Activated CD8-positive, alpha-beta memory T cell treated with anti-CD3 and anti-CD28 coated beads for 36 hours (primary cell): Measurements from ENCODE around the gene HGD. TPM values are rescaled to one million over a fixed set of nuclear protein-coding genes. Genes with fewer than 3 reads are reported as not detected.
"Not testable (repeated sequence)": the region's sequence is repeated elsewhere in the genome, so short reads cannot be mapped to it uniquely, and the experiment has no call there.

Experiments
- CTCF ChIA-PET: fragments of 350-600 bp; sonication (Branson Sonifier 250); formaldehyde crosslinking; loops from one replicate; lab custom pipeline; 2021; ENCODE audit warnings: antibody characterized with exemption; lab: Charles Lee
- POLR2A ChIA-PET: fragments of 350-600 bp; sonication (Branson Sonifier 250); formaldehyde crosslinking; loops from one replicate; lab custom pipeline; 2021; ENCODE audit warnings: antibody characterized with exemption; lab: Charles Lee
- total RNA-seq, 2 experiments: library from RNA; stranded (reverse); gene quantifications; one replicate each; pipeline ENCODE4 v1.2.3, GENCODE V29; 2021

HGD gene
- total RNA-seq, 2 experiments from 2014 or later, result 0.23 to 0.25 TPM

GRCh38 chr3:120642368-120642948, 39.6 kb downstream of the HGD start:
- ChIA-PET POLR2A (interaction anchor here (1.2 kb wide), 1 partner anchor 100 kb away, joined by 3 read pairs; the partner anchor contains the start of genes GTF2E1 and RABL3), CTCF (no interaction called here)

GRCh38 chr3:120641696-120642246, 40.3 kb downstream of the HGD start:
- ChIA-PET POLR2A (interaction anchor here (1.2 kb wide), 1 partner anchor 101 kb away, joined by 3 read pairs; the partner anchor contains the start of genes GTF2E1 and RABL3), CTCF (no interaction called here)

GRCh38 chr3:120640231-120640630, 41.8 kb downstream of the HGD start:
- ChIA-PET CTCF (no interaction called here), POLR2A (no interaction called here)

GRCh38 chr3:120638820-120639219, 43.2 kb downstream of the HGD start:
- CTCF ChIA-PET, result not testable (repeated sequence)

GRCh38 chr3:120637851-120638559, 44.0 kb downstream of the HGD start:
- ChIA-PET CTCF (no interaction called here), POLR2A (no interaction called here)

More at GRCh38 chr3:120638820-120639219, 43.2 kb downstream of the HGD start:
- POLR2A ChIA-PET, result not testable (repeated sequence)

GRCh38 chr3:120636795-120637401, 45.1 kb downstream of the HGD start:
- POLR2A ChIA-PET, result no interaction called here
- CTCF ChIA-PET, result no interaction called here

GRCh38 chr3:120634539-120634938, 47.5 kb downstream of the HGD start:
- ChIA-PET CTCF (interaction anchor here (0.6 kb wide), 1 partner anchor 12 kb away, joined by 3 read pairs; no protein-coding TSS in a partner anchor), POLR2A (no interaction called here)

GRCh38 chr3:120625159-120625586, 56.9 kb downstream of the HGD start:
- ChIA-PET CTCF (no interaction called here), POLR2A (no interaction called here)

- CTCF ChIA-PET, result no interaction called here
Observed at GRCh38 chr3:120623727-120624093, 58.3 kb downstream of the HGD start.

GRCh38 chr3:120622870-120623726, 58.9 kb downstream of the HGD start:
- ChIA-PET POLR2A (no interaction called here), CTCF (no interaction called here)

More at GRCh38 chr3:120623727-120624093, 58.3 kb downstream of the HGD start:
- POLR2A ChIA-PET, result no interaction called here

GRCh38 chr3:120622457-120622856, 59.6 kb downstream of the HGD start:
- CTCF ChIA-PET, result no interaction called here

GRCh38 chr3:120616745-120617144, 65.3 kb downstream of the HGD start:
- POLR2A ChIA-PET, CTCF ChIA-PET: not testable (repeated sequence)

More at GRCh38 chr3:120622457-120622856, 59.6 kb downstream of the HGD start:
- POLR2A ChIA-PET, result no interaction called here

GRCh38 chr3:120615847-120616609, 66.0 kb downstream of the HGD start:
- POLR2A ChIA-PET, result no interaction called here
- CTCF ChIA-PET, result no interaction called here

- POLR2A ChIA-PET, result no interaction called here
Observed at GRCh38 chr3:120614765-120615164, 67.3 kb downstream of the HGD start.

GRCh38 chr3:120608506-120608905, 73.5 kb downstream of the HGD start:
- POLR2A ChIA-PET, result no interaction called here

More at GRCh38 chr3:120614765-120615164, 67.3 kb downstream of the HGD start:
- CTCF ChIA-PET, result no interaction called here

GRCh38 chr3:120604784-120605183, 77.3 kb downstream of the HGD start:
- ChIA-PET CTCF (interaction anchor here (1.1 kb wide), 1 partner anchor 46 kb away, joined by 4 read pairs; no protein-coding TSS in a partner anchor), POLR2A (interaction anchor here (0.6 kb wide), 1 partner anchor 9 kb away, joined by 3 read pairs; the partner anchor contains the start of gene NDUFB4)

More at GRCh38 chr3:120608506-120608905, 73.5 kb downstream of the HGD start:
- CTCF ChIA-PET, result no interaction called here

GRCh38 chr3:120604382-120604781, 77.7 kb downstream of the HGD start:
- POLR2A ChIA-PET, result interaction anchor here (0.6 kb wide), 1 partner anchor 9 kb away, joined by 3 read pairs; the partner anchor contains the start of gene NDUFB4
- CTCF ChIA-PET, result interaction anchor here (1.1 kb wide), 1 partner anchor 45 kb away, joined by 4 read pairs; no protein-coding TSS in a partner anchor

GRCh38 chr3:120602682-120603081, 79.4 kb downstream of the HGD start:
- ChIA-PET POLR2A (no interaction called here), CTCF (no interaction called here)
